Endothelial cell of umbilical vein (primary cell): ENCODE results near the gene LRRFIP2.

Source experiments
- CTCF ChIP-seq, 2 donors: IDR thresholded peaks; 1 replicate in 1 of 2; 2 replicates in 1 of 2; pipeline ENCODE4 v1.5.1; 2011; ENCODE audit warnings: low read length in 2 of 2, mild to moderate bottlenecking in 2 of 2, moderate library complexity in 2 of 2, control low read depth in 1 of 2, inconsistent platforms in 1 of 2, low read depth in 1 of 2; ENCODE audit not compliant: insufficient read depth in 1 of 2; ENCODE audit errors: extremely low read depth in 1 of 2
- MAX ChIP-seq: IDR thresholded peaks from 2 replicates; pipeline ENCODE4 v1.6.1; 2011; ENCODE audit not compliant: insufficient read depth, insufficient read length
- MYC ChIP-seq: IDR thresholded peaks from one replicate; pipeline ENCODE4 v1.6.1; 2011; ENCODE audit warnings: mild to moderate bottlenecking, low read depth, low read length
- POLR2A ChIP-seq: IDR thresholded peaks from 2 replicates; pipeline ENCODE4 v1.6.1; 2012; ENCODE audit warnings: low read depth, mild to moderate bottlenecking, control low read depth, low read length
- POLR2AphosphoS5 ChIP-seq: IDR thresholded peaks from 2 replicates; pipeline ENCODE4 v1.6.1; 2012; ENCODE audit warnings: low read depth, mild to moderate bottlenecking, control low read depth, low read length, moderate library complexity; ENCODE audit not compliant: insufficient read depth

GRCh38 chr3:37087870-37088269 is 86.5 kb downstream of the LRRFIP2 start:
- TF ChIP-seq CTCF (IDR thresholded peaks at IDR 0.05; ENCODE audit: extremely low read depth in 1 of 2, insufficient read depth in 1 of 2, low read depth in 1 of 2, low read length in 2 of 2) (no peak), POLR2AphosphoS5 (no peak), POLR2A (no peak), MYC (no peak), MAX (no peak)
